Stimulated activated CD8-positive, alpha-beta memory T cell treated with anti-CD3 and anti-CD28 coated beads, Interleukin-7, amount 100 ng/mL, for 24 hours (primary cell): ENCODE results near the gene BAIAP2.
A peak's percentile ranks its signal among the peaks of the same experiment; 100 is the strongest.

Source experiments
- DNase-seq: peaks from one replicate; pipeline ENCODE4 v3.0.0-alpha.2; 2020; ENCODE audit warnings: low read depth

The BAIAP2 gene

GRCh38 chr17:81090361-81091136 lies 55.6 kb downstream of the BAIAP2 start:
- no peak for DNase-seq

- no peak for DNase-seq
Observed at GRCh38 chr17:81091154-81091553, 56.2 kb downstream of the BAIAP2 start.

- DNase-seq = no peak
Observed at GRCh38 chr17:81091774-81092517, 57.0 kb downstream of the BAIAP2 start.

GRCh38 chr17:81092518-81093095 lies 57.7 kb downstream of the BAIAP2 start:
- DNase-seq = no peak

GRCh38 chr17:81093619-81094508 lies 58.9 kb downstream of the BAIAP2 start:
- no peak for DNase-seq

GRCh38 chr17:81094509-81095382 lies 59.8 kb downstream of the BAIAP2 start:
- peak; percentile 80 for DNase-seq

GRCh38 chr17:81095383-81095762 lies 60.4 kb downstream of the BAIAP2 start:
- DNase-seq = no peak

GRCh38 chr17:81096741-81097133 lies 61.8 kb downstream of the BAIAP2 start:
- DNase-seq = no peak

GRCh38 chr17:81097134-81097942 lies 62.4 kb downstream of the BAIAP2 start:
- DNase-seq = peak; percentile 35

GRCh38 chr17:81097943-81098308 lies 63.0 kb downstream of the BAIAP2 start:
- no peak for DNase-seq

GRCh38 chr17:81099888-81100287 lies 64.9 kb downstream of the BAIAP2 start:
- DNase-seq = no peak

- no peak for DNase-seq
Observed at GRCh38 chr17:81100668-81101067, 65.7 kb downstream of the BAIAP2 start.

GRCh38 chr17:81101614-81102306 lies 66.8 kb downstream of the BAIAP2 start:
- peak; percentile 74 for DNase-seq

- no peak for DNase-seq
Observed at GRCh38 chr17:81102352-81102751, 67.4 kb downstream of the BAIAP2 start.

- no peak for DNase-seq
Observed at GRCh38 chr17:81102869-81103268, 67.9 kb downstream of the BAIAP2 start.

GRCh38 chr17:81103379-81103778 lies 68.4 kb downstream of the BAIAP2 start:
- DNase-seq = no peak

- DNase-seq = no peak
Observed at GRCh38 chr17:81106716-81107115, 71.8 kb downstream of the BAIAP2 start.

GRCh38 chr17:81108220-81108619 lies 73.3 kb downstream of the BAIAP2 start:
- DNase-seq = no peak

GRCh38 chr17:81109957-81110356 lies 75.0 kb downstream of the BAIAP2 start:
- no peak for DNase-seq
